ENCODE results near the gene IGSF3.
"Not testable (repeated sequence)": the region's sequence is repeated elsewhere in the genome, so short reads cannot be mapped to it uniquely, and the experiment has no call there.

IGSF3 gene

GRCh38 chr1:116626915-116627314 lies 40.6 kb downstream of the IGSF3 start:
- H3K4me1 ChIP-seq (ENCODE audit: insufficient read depth, low read length); H3K9ac ChIP-seq (ENCODE audit: low read depth, low read length); DNase-seq; H3K27ac ChIP-seq (ENCODE audit: low read length); H3K9me3 ChIP-seq (ENCODE audit: insufficient read depth, low read length, severe bottlenecking); H4K20me1 ChIP-seq (ENCODE audit: insufficient read depth, low read length); ATAC-seq (ENCODE audit: insufficient read depth, low read depth); H2AFZ ChIP-seq (ENCODE audit: low read depth, low read length); H3K27me3 ChIP-seq (ENCODE audit: insufficient read depth, low read length, poor library complexity); H3K36me3 ChIP-seq (ENCODE audit: insufficient read depth, low read length); H3K79me2 ChIP-seq (ENCODE audit: insufficient read depth, low read length); H3K4me3 ChIP-seq (ENCODE audit: low read depth in 1 of 2, low read length in 2 of 2); H3K4me2 ChIP-seq (ENCODE audit: insufficient read depth, low read length): not testable (repeated sequence)

DNA sequence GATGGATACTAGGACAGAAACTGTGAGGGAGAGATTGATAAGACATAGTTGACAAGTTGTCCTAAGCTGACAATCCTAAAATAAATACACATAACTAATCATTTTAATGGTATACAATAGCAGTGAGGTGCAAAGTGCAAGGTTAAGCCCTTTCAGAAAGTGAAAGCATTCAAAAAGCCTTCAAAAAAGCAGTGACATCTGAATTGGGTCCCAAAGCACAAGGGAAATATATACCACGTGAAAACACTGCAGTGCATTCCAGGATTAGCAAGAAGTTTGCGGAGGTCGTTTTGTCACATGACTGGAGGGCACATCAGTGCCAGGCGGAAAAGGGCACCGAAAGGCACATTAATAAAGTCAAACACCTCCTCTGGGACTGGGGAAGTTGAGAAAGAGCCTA lies 42.4 kb downstream of the IGSF3 start:
- not testable (repeated sequence) for H3K9me3 ChIP-seq (ENCODE audit: insufficient read depth, low read length, severe bottlenecking); H4K20me1 ChIP-seq (ENCODE audit: insufficient read depth, low read length); DNase-seq; H3K4me1 ChIP-seq (ENCODE audit: insufficient read depth, low read length); H3K9ac ChIP-seq (ENCODE audit: low read depth, low read length); H3K36me3 ChIP-seq (ENCODE audit: insufficient read depth, low read length); H3K79me2 ChIP-seq (ENCODE audit: insufficient read depth, low read length); H3K27ac ChIP-seq (ENCODE audit: low read length); H3K27me3 ChIP-seq (ENCODE audit: insufficient read depth, low read length, poor library complexity); H2AFZ ChIP-seq (ENCODE audit: low read depth, low read length); H3K4me2 ChIP-seq (ENCODE audit: insufficient read depth, low read length); H3K4me3 ChIP-seq (ENCODE audit: low read depth in 1 of 2, low read length in 2 of 2); ATAC-seq (ENCODE audit: insufficient read depth, low read depth)

GRCh38 chr1:116624040-116624439 lies 43.5 kb downstream of the IGSF3 start:
- Histone ChIP-seq H3K36me3 (ENCODE audit: insufficient read depth, low read length) (no peaks in the 10 kb centered on the region), H3K4me2 (ENCODE audit: insufficient read depth, low read length) (no peak overlapping the region), H2AFZ (ENCODE audit: low read depth, low read length) (no peak overlapping the region), H3K27ac (ENCODE audit: low read length) (no peak overlapping the region), H3K9ac (ENCODE audit: low read depth, low read length) (no peak overlapping the region), H3K4me1 (ENCODE audit: insufficient read depth, low read length) (no peaks in the 10 kb centered on the region), H3K79me2 (ENCODE audit: insufficient read depth, low read length) (no peaks in the 10 kb centered on the region), H3K9me3 (ENCODE audit: insufficient read depth, low read length, severe bottlenecking) (no peaks in the 10 kb centered on the region), H3K4me3 (ENCODE audit: low read depth in 1 of 2, low read length in 2 of 2) (no peak overlapping the region), H4K20me1 (ENCODE audit: insufficient read depth, low read length) (no peaks in the 10 kb centered on the region), H3K27me3 (ENCODE audit: insufficient read depth, low read length, poor library complexity) (no peaks in the 10 kb centered on the region)
- ATAC-seq (ENCODE audit: insufficient read depth, low read depth) (no peak), DNase-seq (no peak)
- no peak for TF ChIP-seq EZH2 (IDR thresholded peaks at IDR 0.05; ENCODE audit: borderline replicate concordance, low read depth, low read length, severe bottlenecking)
- TF ChIP-seq, protein P1, sequence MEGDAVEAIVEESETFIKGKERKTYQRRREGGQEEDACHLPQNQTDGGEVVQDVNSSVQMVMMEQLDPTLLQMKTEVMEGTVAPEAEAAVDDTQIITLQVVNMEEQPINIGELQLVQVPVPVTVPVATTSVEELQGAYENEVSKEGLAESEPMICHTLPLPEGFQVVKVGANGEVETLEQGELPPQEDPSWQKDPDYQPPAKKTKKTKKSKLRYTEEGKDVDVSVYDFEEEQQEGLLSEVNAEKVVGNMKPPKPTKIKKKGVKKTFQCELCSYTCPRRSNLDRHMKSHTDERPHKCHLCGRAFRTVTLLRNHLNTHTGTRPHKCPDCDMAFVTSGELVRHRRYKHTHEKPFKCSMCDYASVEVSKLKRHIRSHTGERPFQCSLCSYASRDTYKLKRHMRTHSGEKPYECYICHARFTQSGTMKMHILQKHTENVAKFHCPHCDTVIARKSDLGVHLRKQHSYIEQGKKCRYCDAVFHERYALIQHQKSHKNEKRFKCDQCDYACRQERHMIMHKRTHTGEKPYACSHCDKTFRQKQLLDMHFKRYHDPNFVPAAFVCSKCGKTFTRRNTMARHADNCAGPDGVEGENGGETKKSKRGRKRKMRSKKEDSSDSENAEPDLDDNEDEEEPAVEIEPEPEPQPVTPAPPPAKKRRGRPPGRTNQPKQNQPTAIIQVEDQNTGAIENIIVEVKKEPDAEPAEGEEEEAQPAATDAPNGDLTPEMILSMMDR (IDR thresholded peaks at IDR 0.05; ENCODE audit: borderline replicate concordance, extremely low read depth, low read length, poor library complexity, severe bottlenecking) = no peak

GRCh38 chr1:116622496-116622895 lies 45.0 kb downstream of the IGSF3 start:
- H3K36me3 ChIP-seq (ENCODE audit: insufficient read depth, low read length); DNase-seq; H3K9ac ChIP-seq (ENCODE audit: low read depth, low read length); H3K79me2 ChIP-seq (ENCODE audit: insufficient read depth, low read length); H3K9me3 ChIP-seq (ENCODE audit: insufficient read depth, low read length, severe bottlenecking); ATAC-seq (ENCODE audit: insufficient read depth, low read depth); H3K4me2 ChIP-seq (ENCODE audit: insufficient read depth, low read length); H3K27ac ChIP-seq (ENCODE audit: low read length); H4K20me1 ChIP-seq (ENCODE audit: insufficient read depth, low read length); H3K4me1 ChIP-seq (ENCODE audit: insufficient read depth, low read length); H3K4me3 ChIP-seq (ENCODE audit: low read depth in 1 of 2, low read length in 2 of 2); H2AFZ ChIP-seq (ENCODE audit: low read depth, low read length); H3K27me3 ChIP-seq (ENCODE audit: insufficient read depth, low read length, poor library complexity): not testable (repeated sequence)

DNA sequence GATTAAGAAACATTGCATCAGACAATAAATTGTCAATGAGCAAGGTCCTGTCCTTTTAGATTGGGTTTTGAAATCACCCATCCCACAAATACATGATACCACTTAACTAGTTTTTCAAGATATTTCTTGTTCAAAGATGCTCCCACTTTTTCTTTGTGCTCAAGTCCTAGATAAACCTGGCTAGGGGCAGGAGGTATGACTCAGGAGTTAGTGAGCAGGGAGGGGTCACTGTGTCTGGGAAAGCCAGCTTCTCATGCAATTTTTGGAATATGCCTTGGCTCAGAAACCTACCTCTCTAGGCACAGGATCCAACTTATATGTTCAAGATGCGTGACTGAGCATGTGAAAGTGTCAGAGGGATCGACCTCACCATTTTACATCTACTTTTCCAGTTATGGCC lies 45.8 kb downstream of the IGSF3 start:
- not testable (repeated sequence) for H2AFZ ChIP-seq (ENCODE audit: low read depth, low read length); H3K9me3 ChIP-seq (ENCODE audit: insufficient read depth, low read length, severe bottlenecking); H3K9ac ChIP-seq (ENCODE audit: low read depth, low read length); DNase-seq; H3K27me3 ChIP-seq (ENCODE audit: insufficient read depth, low read length, poor library complexity); H4K20me1 ChIP-seq (ENCODE audit: insufficient read depth, low read length); ATAC-seq (ENCODE audit: insufficient read depth, low read depth); H3K4me2 ChIP-seq (ENCODE audit: insufficient read depth, low read length); H3K36me3 ChIP-seq (ENCODE audit: insufficient read depth, low read length); H3K27ac ChIP-seq (ENCODE audit: low read length); H3K4me3 ChIP-seq (ENCODE audit: low read depth in 1 of 2, low read length in 2 of 2); H3K79me2 ChIP-seq (ENCODE audit: insufficient read depth, low read length); H3K4me1 ChIP-seq (ENCODE audit: insufficient read depth, low read length)

DNA sequence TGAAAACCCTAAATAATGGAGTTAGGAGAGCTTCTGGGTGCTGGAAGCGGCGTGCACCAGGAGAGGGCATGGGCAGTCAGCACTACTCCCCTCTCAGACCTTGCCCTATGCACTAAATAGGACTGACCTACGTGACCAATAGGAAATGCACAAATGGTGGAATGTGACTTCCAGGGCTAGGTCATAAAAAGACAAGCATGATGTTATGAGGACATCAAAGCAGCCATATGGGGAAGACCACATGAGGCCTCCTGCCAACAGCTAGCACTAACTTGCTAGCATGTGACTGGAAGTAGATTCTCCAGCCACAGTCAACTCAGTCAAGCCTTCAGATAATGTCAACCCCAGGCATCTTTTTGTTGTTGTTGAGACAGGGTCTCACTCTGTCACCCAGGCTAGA lies 47.1 kb downstream of the IGSF3 start:
- H3K79me2 ChIP-seq (ENCODE audit: insufficient read depth, low read length); H3K27ac ChIP-seq (ENCODE audit: low read length); H3K27me3 ChIP-seq (ENCODE audit: insufficient read depth, low read length, poor library complexity); H2AFZ ChIP-seq (ENCODE audit: low read depth, low read length); H3K4me3 ChIP-seq (ENCODE audit: low read depth in 1 of 2, low read length in 2 of 2); H3K9ac ChIP-seq (ENCODE audit: low read depth, low read length); DNase-seq; H3K4me1 ChIP-seq (ENCODE audit: insufficient read depth, low read length); ATAC-seq (ENCODE audit: insufficient read depth, low read depth); H4K20me1 ChIP-seq (ENCODE audit: insufficient read depth, low read length); H3K4me2 ChIP-seq (ENCODE audit: insufficient read depth, low read length); H3K9me3 ChIP-seq (ENCODE audit: insufficient read depth, low read length, severe bottlenecking); H3K36me3 ChIP-seq (ENCODE audit: insufficient read depth, low read length): not testable (repeated sequence)

- not testable (repeated sequence) for H3K27ac ChIP-seq (ENCODE audit: low read length); H3K4me1 ChIP-seq (ENCODE audit: insufficient read depth, low read length); DNase-seq
Observed at GRCh38 chr1:116619106-116619505, 48.4 kb downstream of the IGSF3 start.

GRCh38 chr1:116617808-116618207 lies 49.7 kb downstream of the IGSF3 start:
- DNase-seq; H3K27me3 ChIP-seq (ENCODE audit: insufficient read depth, low read length, poor library complexity); H3K4me1 ChIP-seq (ENCODE audit: insufficient read depth, low read length); H3K4me2 ChIP-seq (ENCODE audit: insufficient read depth, low read length); ATAC-seq (ENCODE audit: insufficient read depth, low read depth); H3K36me3 ChIP-seq (ENCODE audit: insufficient read depth, low read length); H3K79me2 ChIP-seq (ENCODE audit: insufficient read depth, low read length); H3K9me3 ChIP-seq (ENCODE audit: insufficient read depth, low read length, severe bottlenecking); H3K27ac ChIP-seq (ENCODE audit: low read length); H2AFZ ChIP-seq (ENCODE audit: low read depth, low read length); H4K20me1 ChIP-seq (ENCODE audit: insufficient read depth, low read length); H3K9ac ChIP-seq (ENCODE audit: low read depth, low read length); H3K4me3 ChIP-seq (ENCODE audit: low read depth in 1 of 2, low read length in 2 of 2): not testable (repeated sequence)

More at GRCh38 chr1:116619106-116619505, 48.4 kb downstream of the IGSF3 start:
- not testable (repeated sequence) for H4K20me1 ChIP-seq (ENCODE audit: insufficient read depth, low read length); H2AFZ ChIP-seq (ENCODE audit: low read depth, low read length); H3K36me3 ChIP-seq (ENCODE audit: insufficient read depth, low read length); H3K27me3 ChIP-seq (ENCODE audit: insufficient read depth, low read length, poor library complexity); ATAC-seq (ENCODE audit: insufficient read depth, low read depth); H3K79me2 ChIP-seq (ENCODE audit: insufficient read depth, low read length); H3K9me3 ChIP-seq (ENCODE audit: insufficient read depth, low read length, severe bottlenecking); H3K9ac ChIP-seq (ENCODE audit: low read depth, low read length); H3K4me3 ChIP-seq (ENCODE audit: low read depth in 1 of 2, low read length in 2 of 2); H3K4me2 ChIP-seq (ENCODE audit: insufficient read depth, low read length)
